ENCODE data around the gene ADRA2A.

Gene ADRA2A

DNA sequence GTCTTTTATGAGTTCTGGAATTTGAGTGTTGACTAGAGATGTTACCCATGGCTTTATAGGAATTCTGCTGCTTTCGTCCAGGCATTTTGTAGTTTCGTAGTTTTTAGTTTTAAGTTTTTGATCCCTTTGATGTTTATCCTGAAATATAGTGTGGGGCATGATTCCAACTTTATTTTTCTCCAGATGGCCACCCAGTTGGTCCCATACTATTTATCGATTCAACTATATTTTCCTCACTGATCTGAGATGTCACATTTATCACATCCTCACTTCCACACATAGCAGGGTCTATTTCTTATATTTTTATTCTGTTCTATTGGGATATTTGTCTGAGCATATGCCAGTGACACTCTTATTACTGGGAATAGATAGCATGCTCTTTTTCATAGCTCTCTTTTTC, 33.9 kb downstream of the ADRA2A start:
- no peak for DNase-seq

- DNase-seq = no peak
These were observed 35.5 kb downstream of the ADRA2A start for GRCh38 chr10:111112333-111112732.

GRCh38 chr10:111113238-111113960, 36.6 kb downstream of the ADRA2A start:
- no peak for DNase-seq

GRCh38 chr10:111113961-111114757, 37.3 kb downstream of the ADRA2A start:
- DNase-seq = no peak

DNA sequence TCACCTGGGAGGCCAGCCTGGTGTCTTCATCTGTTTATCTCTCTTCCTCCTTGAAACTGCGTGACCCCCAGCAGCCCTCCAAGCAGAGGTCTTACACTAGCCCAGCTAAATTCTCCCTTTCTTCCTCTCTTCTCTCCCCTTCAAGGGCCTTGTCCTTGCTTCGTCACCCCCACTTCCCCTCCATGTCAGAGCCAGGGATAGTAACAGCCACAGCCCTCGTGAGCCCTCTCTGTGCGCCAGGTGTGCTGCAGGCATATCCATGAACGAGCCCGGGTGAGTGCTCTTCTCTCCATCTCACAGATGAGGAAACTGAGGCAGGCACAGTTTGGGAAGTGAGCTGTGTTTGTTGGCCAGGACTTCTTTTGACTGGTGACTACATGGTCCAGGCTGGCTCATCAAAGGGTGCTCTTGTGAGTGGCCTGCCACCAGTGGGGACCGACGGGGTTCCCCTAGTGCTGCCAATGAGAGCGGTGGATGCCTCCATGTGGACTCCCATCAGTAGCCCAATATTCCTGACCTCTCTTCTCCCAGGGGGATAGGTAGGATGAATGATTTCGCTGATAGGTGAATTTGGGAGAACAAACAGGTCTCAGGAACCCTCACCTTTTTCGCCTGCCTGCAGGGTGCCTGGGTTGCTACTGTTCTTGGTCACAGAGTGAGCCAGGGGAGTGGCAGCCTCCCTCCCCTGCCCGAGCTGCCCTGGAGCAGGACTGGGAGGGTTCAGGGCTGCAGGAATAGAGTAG, 38.1 kb downstream of the ADRA2A start:
- no peak for DNase-seq

- DNase-seq = no peak
These were observed 39.4 kb downstream of the ADRA2A start for GRCh38 chr10:111116211-111116610.

DNA sequence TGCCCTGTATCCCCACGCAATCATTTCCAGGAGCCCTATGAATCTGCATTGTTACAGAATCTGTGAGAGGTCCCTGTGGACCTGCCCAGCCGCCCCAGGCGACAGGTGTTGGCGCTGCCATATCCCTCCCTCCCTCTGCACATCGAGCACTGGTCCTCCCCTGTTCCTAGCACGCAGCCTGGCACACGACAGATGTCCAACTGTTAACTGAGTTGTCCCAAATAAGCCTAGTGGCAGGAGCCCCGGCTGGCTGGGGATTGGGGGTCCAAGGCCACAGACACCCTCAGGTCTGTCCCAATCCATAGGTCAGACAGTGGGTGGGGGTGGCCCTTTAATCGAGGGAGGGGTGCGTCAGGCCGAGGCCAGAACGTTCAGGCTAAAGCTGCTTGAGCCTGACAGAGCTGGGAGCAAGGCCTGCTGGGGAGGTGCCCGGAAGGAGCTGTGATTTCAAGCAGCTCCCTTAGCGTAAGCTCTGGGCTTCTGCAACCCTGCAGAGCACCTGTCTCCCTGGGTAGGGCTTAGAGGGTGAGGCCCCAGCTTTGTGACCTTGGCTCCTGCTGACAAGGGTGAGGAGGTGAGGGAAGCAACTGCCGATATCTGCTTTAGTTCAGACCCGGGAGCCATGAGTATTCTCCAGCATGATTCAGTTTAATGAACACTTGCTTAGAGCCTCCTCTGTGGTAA, 40.1 kb downstream of the ADRA2A start:
- no peak for DNase-seq

GRCh38 chr10:111117528-111118277, 40.9 kb downstream of the ADRA2A start:
- no peak for DNase-seq

DNA sequence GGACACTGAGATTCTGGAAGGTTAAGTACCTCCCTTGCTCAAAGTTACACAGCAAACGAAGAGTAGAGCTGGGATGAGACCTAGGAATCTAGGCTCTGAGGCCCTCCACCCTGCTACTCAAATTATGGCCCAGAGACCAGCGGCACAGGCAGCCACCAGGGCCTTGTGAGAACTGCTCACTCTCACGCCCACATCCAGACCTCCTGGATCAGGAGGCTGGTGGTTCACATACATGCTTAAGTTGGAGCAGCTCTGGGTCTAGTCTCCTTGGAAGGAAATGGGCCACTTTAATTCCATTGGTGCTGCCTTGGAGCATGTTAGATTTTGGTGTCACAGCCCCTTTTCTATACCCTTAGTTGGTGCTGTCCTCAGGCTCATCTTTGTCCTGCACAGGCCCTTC, 41.9 kb downstream of the ADRA2A start:
- no peak for DNase-seq

- no peak for DNase-seq
These were observed 42.8 kb downstream of the ADRA2A start for GRCh38 chr10:111119637-111120036.

DNA sequence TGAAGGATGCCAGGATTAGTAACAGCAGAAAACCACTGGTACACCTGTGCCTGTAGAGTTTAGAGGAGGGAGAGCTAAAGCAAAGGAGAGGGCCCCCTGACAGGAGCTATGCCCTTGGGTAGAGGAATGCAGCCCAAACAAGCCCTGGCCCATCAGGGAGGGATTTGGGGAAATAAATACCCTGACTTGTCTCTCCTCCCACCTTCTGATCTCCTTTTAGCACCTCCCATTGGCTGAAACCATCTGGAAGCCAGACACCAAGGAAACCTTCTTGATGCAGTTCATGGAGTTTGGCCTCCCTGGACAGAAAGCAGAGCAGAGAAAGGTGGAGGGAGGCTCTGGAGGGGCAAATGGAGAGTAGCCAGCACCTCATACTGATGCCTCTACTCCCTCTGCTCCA, 45.3 kb downstream of the ADRA2A start:
- no peak for DNase-seq

- DNase-seq = no peak
These were observed 47.1 kb downstream of the ADRA2A start for GRCh38 chr10:111123883-111124282.

DNA sequence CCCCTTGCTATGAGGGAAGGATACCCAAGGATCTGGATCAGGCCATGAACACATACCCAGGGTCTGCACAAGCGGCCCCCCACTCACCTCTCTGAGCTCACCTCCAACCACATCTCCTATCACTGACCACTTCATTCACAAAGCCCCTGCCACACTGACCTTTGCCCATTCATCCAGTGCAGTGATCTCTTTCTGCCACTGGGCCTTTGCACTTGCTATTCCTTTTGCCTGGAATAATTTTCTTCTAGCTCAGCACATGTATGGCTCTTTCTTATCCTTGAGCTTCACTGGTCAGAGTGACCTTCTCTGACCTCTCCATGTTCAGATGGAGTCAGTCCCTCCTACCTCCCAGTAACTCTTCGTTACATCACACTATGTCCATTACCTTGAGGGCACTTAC, 48.3 kb downstream of the ADRA2A start:
- DNase-seq = no peak

GRCh38 chr10:111126077-111126476, 49.2 kb downstream of the ADRA2A start:
- no peak for DNase-seq

GRCh38 chr10:111127081-111127848, 50.4 kb downstream of the ADRA2A start:
- DNase-seq = no peak

DNA sequence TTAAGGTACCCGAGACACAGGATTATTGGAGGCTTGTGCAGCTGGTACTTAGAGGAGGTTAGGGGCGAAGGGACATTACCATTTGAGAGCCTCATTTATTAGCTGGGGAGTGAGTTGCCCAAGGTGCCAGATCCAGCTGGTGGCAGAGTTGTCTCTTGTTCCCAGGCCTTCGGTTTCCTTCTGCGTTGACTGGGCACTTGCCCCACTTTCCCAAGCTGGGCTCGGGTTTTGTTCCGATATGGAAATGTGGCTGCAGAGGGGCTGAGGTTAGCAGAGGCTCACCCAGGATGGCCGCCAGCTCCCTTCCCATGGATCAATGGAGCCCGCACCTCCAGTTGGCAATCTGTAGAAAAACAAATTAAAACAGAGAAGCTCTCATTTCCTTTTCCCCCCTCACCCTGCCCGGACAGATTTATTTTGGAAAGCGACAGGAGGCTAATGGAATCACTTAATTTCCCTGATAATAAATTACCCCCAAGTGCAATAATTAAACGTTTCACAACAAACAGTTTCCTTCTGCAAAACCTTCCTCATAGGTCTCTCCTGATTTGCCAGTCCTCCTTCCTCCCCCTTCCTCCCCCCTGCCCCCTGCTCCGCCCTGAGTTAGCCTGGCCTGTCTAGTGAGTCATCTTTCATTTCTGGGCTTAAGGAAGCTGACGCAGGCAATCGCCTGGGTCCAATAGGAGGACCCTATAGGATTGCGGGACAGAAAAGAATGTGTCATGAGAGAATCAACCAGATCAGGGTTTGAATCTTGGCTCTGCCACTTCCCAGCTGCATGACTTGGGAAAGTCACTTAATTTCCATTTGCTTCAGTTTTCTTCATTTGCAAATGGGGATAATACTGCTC, 51.7 kb downstream of the ADRA2A start:
- no peak for DNase-seq

GRCh38 chr10:111129363-111129762, 52.5 kb downstream of the ADRA2A start:
- no peak for DNase-seq

DNA sequence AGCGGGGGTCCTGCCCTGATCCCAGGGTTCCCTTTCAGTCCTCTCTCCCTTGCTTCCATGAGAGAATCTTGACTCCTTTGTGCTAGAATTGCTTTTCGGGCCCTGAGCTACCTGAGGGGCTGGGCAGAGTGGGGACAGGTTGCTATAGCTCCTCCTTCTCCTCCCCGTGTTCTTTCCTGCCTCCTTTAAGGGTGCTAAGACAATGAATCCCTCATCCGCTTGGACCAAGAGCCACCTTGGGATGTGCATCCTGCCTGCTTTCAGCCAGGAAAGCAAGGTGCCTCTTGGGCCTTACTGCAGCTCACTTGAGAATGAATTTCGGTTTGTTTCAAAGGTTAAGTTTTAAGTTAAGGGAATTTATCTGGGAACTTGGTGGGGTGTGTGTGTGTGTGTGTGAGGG, 53.6 kb downstream of the ADRA2A start:
- DNase-seq = no peak
